NCI-H1694 treated with DMSO at 0.1 percent for 48 hours (cell line): ENCODE data around the gene PHLDB2.

ENCODE experiments used
- DNase-seq: peaks from one replicate; lab custom pipeline; 2025; lab: John Stamatoyannopoulos, UW

Gene PHLDB2

DNA sequence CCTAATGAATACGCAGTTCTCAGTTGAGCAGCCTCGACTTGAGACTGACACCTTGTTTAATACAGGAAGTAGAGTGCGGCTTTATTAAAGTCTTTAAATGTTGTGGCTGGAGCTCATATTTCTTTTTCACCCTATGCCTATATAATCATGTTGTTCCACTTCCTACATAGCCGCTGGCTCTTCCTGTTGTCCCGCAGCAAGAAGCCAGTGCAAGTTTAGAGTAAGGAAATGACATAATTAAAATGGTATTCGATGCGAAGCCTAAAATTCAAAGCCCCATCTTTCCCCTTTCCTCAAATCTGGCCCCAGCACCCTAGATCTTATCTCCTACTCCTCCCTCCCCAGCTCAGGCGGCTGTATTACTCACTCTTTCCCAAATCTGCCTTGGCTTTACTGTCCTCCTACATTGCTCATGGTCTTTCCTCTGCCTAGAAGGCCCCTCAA is 7.5 kb upstream of the PHLDB2 start:
- DNase-seq, result no peak

GRCh38 chr3:111852540-111852939 is 6.5 kb upstream of the PHLDB2 start:
- no peak for DNase-seq

GRCh38 chr3:111853068-111853467 is 6.0 kb upstream of the PHLDB2 start:
- DNase-seq, result no peak

DNA sequence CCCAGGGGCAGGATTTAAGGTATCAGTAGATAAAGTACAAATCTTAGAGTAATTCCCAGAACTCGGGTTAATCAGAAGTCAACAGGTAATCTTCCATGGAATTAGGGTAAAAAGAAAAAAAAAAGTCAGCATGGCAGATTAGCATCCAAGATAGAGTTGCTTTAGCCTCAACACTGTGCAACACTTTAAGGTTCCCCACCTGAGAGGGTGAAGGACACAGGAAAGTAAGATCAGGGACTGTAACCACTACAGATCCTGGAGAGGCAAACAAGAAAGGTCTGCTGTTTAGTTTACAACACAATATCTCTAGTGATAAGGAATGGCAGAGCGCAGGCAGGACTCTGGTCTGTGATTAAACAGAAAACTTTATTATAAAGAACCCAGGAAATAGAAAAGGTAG is 4.1 kb upstream of the PHLDB2 start:
- no peak for DNase-seq

DNA sequence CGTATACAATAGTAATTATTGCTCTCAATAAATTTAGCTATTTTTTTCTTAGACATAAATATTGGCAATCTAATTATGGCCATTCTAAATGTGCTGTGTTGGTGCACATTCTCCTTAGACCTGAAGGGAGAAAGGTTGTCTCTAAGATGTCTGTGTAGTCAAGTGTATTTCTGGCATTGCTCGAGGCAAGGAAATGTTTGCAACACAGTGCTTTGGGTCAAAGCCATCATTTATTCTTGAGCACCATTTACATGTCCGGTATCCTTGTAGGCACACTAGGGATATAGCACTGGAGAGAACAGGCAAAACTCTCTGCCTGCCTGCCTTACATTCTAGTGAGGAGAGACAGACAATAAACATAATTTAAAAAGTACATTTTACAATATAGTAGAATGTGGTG is 2.6 kb upstream of the PHLDB2 start:
- no peak for DNase-seq

DNA sequence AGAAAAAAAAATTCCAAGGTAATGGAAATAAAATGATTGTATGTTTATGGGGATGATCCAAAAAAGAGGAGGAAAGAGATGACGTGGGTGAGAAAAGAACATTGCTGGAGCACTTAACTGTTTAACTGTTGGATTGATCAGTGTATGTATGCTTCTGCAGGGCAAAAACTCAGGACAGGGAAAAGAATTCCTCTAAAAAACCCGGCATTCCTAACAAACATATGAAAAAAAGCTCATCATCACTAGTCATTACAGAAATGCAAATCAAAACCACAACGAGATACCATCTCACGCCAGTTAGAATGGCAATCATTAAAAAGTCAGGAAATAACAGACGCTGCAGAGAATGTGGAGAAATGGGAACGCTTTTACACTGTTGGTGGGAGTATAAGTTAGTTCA is 1.6 kb upstream of the PHLDB2 start:
- DNase-seq, result no peak

- DNase-seq, result no peak
Observed at GRCh38 chr3:111858642-111859041, 423 bp upstream of the PHLDB2 start.

DNA sequence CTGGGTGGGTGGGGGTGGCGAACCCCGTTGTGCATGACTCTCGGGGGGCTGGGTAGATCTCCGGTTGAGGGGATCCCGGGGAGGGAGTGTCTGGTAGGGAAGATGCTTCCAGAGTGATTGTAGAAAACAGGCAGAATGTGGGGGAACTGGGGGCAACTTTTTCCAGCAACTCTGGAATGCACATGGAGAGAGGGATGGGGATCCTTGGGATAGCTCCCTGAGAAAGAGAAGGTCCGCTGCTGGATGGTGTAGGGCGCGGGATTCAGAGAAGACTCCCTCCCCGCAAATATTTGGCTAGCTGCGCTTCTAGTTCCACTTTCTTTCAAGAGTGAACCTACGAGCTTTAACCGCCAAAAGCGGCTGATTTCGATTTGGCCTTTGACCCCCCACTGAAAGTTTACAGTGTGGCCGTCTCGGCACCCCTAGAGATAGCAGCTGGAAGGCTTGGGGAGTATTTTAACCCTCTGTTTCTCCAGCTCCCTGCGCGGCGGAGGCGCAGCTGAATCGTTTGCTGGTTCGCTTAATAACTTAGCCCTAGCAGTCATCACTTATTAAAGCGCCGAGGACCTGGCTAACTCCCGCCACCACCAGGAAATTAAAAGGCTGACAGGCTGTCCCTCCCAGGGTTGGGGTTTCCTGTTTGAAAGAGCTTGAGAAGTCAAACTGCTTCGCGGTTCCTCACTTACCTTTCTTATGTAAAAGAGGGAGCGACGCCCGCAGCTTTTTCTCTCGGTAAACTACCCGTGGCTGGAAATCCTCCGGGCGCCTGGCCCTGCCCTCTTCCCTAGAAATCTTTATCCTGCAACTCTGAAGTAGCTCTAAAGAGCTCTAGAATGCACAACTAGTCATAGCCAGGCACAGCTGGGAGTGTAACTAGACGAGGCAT is 1.2 kb downstream of the PHLDB2 start:
- DNase-seq, result peak; percentile 71

DNA sequence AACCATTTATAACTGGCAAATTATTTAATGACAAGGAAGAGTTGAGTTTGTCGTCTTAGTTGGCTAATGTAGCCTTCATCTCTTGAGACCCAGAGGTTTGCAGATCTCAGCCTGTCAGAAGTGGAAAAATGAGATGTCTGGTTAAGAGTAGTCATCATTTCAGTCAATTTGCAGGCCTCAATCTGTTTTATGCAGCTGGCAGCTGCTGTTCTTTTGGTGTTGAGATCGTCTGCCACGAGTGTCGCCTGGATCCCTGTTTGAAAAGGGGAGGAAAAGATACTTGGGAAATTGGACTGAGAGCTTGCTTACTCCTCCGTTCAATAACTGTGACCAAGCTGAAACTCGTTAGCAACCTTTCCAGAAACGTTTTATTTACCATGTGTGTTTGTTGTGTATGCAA is 2.3 kb downstream of the PHLDB2 start:
- DNase-seq, result peak; percentile 86

- no peak for DNase-seq
Observed at GRCh38 chr3:111862415-111862814, 3.4 kb downstream of the PHLDB2 start.

DNA sequence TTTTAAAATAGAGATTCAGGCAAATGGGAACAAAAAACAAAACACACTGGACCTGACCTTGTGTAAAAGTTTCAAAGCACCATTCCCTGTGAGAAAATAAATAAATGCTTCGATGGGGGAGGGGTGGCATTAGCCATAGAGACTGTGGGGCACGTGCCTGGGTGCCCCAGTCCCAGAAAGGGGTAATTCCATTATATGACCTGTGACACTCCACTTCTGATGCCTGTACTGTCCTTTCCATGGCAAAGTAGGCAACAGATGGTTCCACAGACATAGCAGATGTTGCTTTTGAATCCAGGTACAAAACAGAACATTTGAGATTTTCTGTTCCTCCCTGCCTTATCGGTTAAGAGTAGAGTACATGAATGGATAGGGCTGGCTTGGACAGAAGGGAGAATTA is 3.9 kb downstream of the PHLDB2 start:
- DNase-seq, result peak; percentile 57

GRCh38 chr3:111863942-111864694 is 5.1 kb downstream of the PHLDB2 start:
- DNase-seq, result no peak

DNA sequence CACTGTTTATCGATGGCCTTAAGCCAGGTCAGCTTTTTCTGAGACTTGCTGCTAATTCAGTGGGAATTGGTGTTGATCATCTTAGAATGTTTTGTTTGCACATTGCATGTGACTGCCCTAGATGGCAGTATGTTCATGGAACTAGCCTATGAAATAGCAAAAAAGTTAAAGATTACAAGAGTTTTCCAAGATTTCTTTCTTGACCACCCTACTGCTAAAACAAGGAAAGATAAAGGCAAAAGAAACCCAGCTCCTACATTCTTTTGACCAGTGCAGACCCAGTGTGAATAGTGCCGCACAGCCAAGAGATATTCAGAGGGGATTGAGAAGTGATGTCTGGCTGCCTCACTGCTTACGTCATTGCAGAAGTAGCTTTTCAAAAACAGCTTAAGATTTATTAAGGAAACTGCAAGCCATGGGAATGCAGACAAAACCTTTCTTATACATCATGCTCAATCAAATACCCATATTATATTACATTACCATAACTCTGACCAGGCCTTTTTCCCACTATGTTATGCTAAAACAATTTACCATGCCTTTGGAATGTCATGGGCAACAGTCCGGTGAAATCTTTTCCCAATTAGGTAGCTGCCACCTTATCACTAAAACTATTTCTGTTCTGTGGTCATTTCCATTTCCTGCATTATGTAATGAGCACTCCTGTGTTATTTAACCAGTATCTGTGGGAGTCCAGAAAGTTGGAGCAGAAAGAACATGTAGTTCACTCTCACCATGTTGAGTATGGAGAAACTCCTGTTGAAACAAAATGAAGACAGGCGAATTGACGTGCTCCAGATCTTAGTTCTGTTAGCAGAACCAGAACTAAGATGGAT is 6.0 kb downstream of the PHLDB2 start:
- DNase-seq, result no peak

DNA sequence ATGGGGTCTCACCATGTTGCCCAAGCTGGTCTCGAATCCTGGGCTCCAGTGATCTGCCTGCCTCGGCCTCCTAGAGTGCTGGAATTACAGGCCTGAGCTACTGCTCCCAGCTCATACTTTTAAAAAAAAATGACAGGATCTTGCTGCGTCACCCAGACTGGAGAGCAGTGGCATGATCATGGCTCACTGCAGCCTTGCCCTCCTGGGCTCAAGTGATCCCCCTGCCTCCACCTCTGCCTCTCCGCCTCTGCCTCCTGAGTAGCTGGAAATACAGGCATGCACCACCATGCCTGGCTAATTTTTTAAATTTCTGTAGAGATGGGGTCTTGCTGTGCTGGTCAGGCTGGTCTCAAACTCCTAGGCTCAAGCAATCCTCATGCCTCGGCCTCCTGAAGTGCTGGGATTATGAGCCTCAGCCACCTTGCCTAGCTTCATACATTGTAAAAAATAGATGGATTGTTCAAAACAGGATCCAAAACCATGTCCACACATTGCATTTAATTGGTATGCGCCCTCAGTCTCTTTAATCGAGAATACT is 8.9 kb downstream of the PHLDB2 start:
- DNase-seq, result no peak

GRCh38 chr3:111870620-111871019 is 11.6 kb downstream of the PHLDB2 start:
- no peak for DNase-seq

DNA sequence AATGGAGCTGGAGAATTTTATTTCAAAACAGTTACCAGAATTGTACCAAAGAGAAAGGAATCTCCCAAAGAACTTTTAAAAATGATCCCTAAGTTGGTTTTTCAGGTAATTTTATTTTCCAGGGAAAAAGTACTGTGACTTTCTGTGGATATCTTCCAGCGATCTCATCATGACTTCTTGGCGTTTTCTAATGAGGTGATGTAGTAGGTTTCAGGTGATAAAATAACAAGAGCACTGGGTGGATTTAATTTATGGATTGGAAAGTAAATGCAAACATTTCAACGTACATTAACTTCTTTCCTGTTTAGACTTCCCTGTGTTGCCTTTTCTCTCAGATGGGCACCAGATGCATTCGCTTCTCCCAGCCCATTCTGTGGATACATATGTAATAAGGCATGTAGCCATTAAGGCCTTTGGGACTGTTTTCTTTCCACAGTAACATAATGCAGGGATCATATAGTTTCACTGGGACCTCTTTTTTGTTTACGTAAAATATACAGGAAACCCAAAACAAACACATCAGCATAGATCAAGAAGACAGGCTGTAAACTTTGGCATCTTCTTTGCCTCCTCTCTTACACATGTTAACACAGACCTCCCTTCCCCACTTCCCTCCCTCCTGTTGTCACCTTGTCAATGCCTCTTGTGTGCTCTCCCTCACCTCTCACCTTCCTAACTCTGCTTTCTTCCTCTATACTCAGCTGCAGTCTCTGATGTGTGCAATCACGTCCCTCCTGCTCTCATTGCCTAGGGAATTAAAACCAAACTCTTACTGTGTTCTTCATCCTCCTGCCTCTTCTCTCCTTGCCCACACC is 13.0 kb downstream of the PHLDB2 start:
- no peak for DNase-seq

- DNase-seq, result no peak
Observed at GRCh38 chr3:111872979-111873378, 13.9 kb downstream of the PHLDB2 start.

DNA sequence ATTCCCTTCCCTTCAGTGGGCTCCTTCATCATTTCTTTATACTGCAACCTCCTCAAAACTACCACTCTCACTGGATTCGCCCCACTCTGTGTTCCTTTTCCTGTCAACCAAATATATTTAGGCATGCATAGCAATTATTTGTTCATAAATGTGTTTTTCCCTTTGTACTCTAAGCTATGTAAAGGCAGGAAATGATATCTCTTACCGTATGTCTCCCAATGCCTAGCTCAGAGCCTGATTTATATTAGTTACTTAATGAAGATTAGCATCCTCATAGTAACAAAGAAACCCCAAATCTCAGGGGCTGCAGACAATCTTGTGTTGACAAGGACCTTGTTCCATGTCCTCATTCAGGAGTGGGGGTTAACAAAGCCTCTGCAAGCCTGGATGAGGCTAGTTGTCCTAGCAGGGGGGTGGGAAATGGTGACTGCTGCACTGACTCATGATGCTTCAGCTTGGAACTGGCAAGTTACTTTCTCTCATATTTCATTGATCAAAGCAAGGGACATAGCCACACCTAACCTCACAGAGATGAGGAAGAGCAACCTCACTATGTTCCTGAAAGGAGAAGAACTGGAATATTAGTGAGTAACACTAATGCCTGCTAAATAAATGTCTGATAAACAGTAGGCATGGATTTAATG is 15.2 kb downstream of the PHLDB2 start:
- no peak for DNase-seq

- no peak for DNase-seq
Observed at GRCh38 chr3:111881480-111881879, 22.4 kb downstream of the PHLDB2 start.

DNA sequence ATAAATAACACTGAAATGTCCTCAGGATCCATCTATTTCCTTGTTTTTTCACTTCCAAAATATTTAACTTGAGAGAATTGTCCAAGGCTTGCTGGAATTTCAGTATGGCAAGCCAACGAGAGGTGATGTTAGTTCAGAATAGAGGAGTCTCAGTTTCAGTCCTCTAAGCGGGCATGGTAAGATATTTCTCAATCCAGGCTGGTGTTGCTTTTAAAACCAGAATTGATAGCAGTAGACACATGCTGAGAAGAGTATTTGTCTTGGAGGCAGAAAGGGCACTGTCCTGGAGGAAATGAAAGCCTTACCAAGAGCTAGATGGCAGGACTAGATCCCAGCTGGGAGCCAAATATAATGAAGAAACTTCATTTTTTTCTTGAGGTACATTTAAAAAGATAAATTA is 23.1 kb downstream of the PHLDB2 start:
- DNase-seq, result no peak

DNA sequence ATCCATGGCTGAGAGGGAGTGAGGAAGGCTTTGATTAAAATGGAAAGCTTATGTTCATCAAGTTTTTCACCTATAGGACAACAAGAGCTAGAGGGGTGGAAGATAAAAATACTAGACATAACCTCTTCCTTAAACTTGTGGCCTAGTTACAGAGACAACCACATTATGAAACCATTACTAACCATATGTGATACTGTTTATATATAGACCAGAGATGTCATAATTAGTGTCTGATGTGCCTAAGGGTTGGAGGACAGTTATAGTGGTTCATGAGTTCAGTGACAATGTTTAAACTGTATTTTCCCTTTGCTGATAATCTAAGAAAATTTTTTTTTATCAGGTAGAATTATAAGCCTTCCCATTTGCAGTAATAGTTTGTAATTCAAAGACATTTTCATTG is 23.7 kb downstream of the PHLDB2 start:
- DNase-seq, result no peak
